Left ventricle myocardium inferior (tissue), 1 donor: Measurements from ENCODE around the gene PCNT. TPM values are rescaled to one million over a fixed set of nuclear protein-coding genes. Genes with fewer than 3 reads are reported as not detected.
A peak's percentile ranks its signal among the peaks of the same experiment; 100 is the strongest.

ENCODE experiments used
- DNase-seq: peaks from one replicate; pipeline ENCODE4 v3.0.0-alpha.2; 2020
- H3K27ac ChIP-seq: fragments of 200-600 bp; replicated peaks from 2 replicates; pipeline ENCODE4 v1.8.0; 2021
- H3K27me3 ChIP-seq: fragments of 200-600 bp; 2 replicates; pipeline ENCODE4 v1.8.0; 2021; ENCODE audit warnings: low read depth
- H3K36me3 ChIP-seq: fragments of 200-600 bp; 2 replicates; pipeline ENCODE4 v1.8.0; 2021
- H3K4me1 ChIP-seq: fragments of 200-600 bp; 2 replicates; pipeline ENCODE4 v1.8.0; 2021
- H3K4me3 ChIP-seq: fragments of 200-600 bp; 2 replicates; pipeline ENCODE4 v1.8.0; 2021; ENCODE audit warnings: mild to moderate bottlenecking, moderate library complexity
- H3K9me3 ChIP-seq: fragments of 200-600 bp; replicated peaks from 2 replicates; pipeline ENCODE4 v1.8.0; 2021
- intact Hi-C: fragments of 100-400 bp; cut with micrococcal nuclease; formaldehyde crosslinking; loops from one replicate; pipeline ENCODE4 v1.11.0; 2022
- total RNA-seq: library from RNA; stranded (reverse); fragmentation: NEBNext Ultra II Directional; extraction: Animal tissue kit (Norgen Biotek cat#: 25700); gene quantifications from one replicate; pipeline ENCODE4 v1.2.1, GENCODE V29; 2021
- TF ChIP-seq, protein P1 (sequence below): fragments of 200-600 bp; IDR thresholded peaks from 2 replicates; pipeline ENCODE4 v1.8.0; 2021; ENCODE audit warnings: antibody characterized with exemption, mild to moderate bottlenecking, borderline replicate concordance
- donor health status: DM: no; HTN: yes; CAD: no; lungs with severe emphysema.

Gene PCNT
- total RNA-seq, 1 donor from 2014 or later: 36.3 TPM

DNA sequence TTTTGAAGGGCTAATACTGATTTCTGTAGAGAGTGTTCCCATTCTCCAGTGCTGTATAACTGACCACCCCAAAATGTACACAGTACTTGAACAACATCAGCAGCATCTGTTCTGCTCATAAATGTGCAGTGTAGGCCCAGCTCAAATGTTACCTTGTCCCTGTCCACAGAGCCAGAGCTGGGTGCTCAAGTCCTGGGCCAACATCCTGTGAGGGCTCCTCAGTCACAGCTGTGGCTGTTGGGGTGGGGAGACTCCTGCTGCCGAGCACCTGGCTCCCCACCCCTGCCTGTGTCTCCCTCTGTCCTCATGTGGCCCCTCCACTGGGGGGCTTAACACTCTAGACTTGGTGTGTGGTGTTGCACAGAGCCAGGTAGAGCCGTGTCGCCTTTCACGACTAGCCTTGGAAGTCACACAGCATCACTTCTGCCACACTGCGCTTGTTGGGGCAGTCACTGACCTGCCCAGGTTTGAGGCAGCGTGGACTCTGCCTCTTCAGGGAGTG lies 165.3 kb downstream of the PCNT start:
- TF ChIP-seq, protein P1, sequence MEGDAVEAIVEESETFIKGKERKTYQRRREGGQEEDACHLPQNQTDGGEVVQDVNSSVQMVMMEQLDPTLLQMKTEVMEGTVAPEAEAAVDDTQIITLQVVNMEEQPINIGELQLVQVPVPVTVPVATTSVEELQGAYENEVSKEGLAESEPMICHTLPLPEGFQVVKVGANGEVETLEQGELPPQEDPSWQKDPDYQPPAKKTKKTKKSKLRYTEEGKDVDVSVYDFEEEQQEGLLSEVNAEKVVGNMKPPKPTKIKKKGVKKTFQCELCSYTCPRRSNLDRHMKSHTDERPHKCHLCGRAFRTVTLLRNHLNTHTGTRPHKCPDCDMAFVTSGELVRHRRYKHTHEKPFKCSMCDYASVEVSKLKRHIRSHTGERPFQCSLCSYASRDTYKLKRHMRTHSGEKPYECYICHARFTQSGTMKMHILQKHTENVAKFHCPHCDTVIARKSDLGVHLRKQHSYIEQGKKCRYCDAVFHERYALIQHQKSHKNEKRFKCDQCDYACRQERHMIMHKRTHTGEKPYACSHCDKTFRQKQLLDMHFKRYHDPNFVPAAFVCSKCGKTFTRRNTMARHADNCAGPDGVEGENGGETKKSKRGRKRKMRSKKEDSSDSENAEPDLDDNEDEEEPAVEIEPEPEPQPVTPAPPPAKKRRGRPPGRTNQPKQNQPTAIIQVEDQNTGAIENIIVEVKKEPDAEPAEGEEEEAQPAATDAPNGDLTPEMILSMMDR: no peak
- Histone ChIP-seq H3K27ac (peak overlapping the region; percentile 16), H3K36me3 (peaks cover 52% of the 10 kb centered on the region), H3K4me3 (no peak overlapping the region), H3K4me1 (peaks cover 20% of the 10 kb centered on the region), H3K27me3 (no peaks in the 10 kb centered on the region), H3K9me3 (no peaks in the 10 kb centered on the region)
- no peak for DNase-seq
- intact Hi-C loops: no loop called here

- Histone ChIP-seq H3K27ac (peak overlapping the region; percentile 16), H3K36me3 (peaks cover 54% of the 10 kb centered on the region), H3K4me3 (no peak overlapping the region), H3K9me3 (no peaks in the 10 kb centered on the region), H3K4me1 (peaks cover 20% of the 10 kb centered on the region), H3K27me3 (no peaks in the 10 kb centered on the region)
- DNase-seq: no peak
- TF ChIP-seq, protein P1: no peak
- intact Hi-C loops: no loop called here
Observed at GRCh38 chr21:46489800-46490199, 165.8 kb downstream of the PCNT start.

DNA sequence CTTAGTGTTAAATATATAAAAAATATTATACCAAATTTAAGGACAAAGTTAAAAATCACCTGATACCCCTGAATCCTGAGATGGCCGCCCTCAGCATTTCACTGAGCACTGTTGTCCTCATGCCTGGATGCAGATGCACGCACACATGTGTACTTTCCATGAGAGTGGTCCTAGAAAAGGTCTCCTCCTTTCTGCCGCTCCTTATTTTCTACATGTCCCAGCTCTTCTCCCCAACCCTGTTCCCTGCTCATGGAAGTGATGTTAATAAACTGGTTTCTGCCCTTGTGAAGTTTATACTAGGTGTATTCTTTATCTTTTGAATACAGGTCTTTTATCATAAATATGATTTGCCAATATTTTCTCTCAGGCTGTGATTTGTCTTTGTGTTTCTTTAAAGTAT lies 167.6 kb downstream of the PCNT start:
- intact Hi-C loops: no loop called here
- H3K4me1 ChIP-seq: peaks cover 20% of the 10 kb centered on the region
- peaks cover 44% of the 10 kb centered on the region for H3K36me3 ChIP-seq
- TF ChIP-seq, protein P1: no peak
- H3K9me3 ChIP-seq: no peaks in the 10 kb centered on the region
- no peak overlapping the region for H3K27ac ChIP-seq
- no peak overlapping the region for H3K4me3 ChIP-seq
- DNase-seq: no peak
- no peaks in the 10 kb centered on the region for H3K27me3 ChIP-seq

GRCh38 chr21:46492851-46493250 lies 168.9 kb downstream of the PCNT start:
- intact Hi-C loops: no loop called here
- Histone ChIP-seq H3K9me3 (no peaks in the 10 kb centered on the region), H3K36me3 (peaks cover 54% of the 10 kb centered on the region), H3K27me3 (no peaks in the 10 kb centered on the region), H3K27ac (no peak overlapping the region), H3K4me1 (peaks cover 20% of the 10 kb centered on the region), H3K4me3 (no peak overlapping the region)
- no peak for DNase-seq
- TF ChIP-seq, protein P1: no peak

- Histone ChIP-seq H3K9me3 (no peaks in the 10 kb centered on the region), H3K4me1 (peaks cover 20% of the 10 kb centered on the region), H3K27ac (no peak overlapping the region), H3K36me3 (peaks cover 62% of the 10 kb centered on the region), H3K27me3 (no peaks in the 10 kb centered on the region), H3K4me3 (no peak overlapping the region)
- TF ChIP-seq, protein P1: no peak
- intact Hi-C loops: no loop called here
- DNase-seq: no peak
Observed at GRCh38 chr21:46493828-46494227, 169.9 kb downstream of the PCNT start.

Other genes starting within 250 kb of the PCNT start
- gene COL6A2, start 226.0 kb upstream of the PCNT start, total RNA-seq: 157 TPM
- 2.2 TPM for gene FTCD, start 168.6 kb upstream of the PCNT start, total RNA-seq
- gene SPATC1L, start 139.7 kb upstream of the PCNT start, total RNA-seq: 7.0 TPM
- 52.0 TPM for gene LSS, start 95.4 kb upstream of the PCNT start, total RNA-seq
- gene MCM3AP, start 38.5 kb upstream of the PCNT start, total RNA-seq: 58.8 TPM
- 17.1 TPM for gene YBEY, start 37.8 kb upstream of the PCNT start, total RNA-seq
- gene C21orf58, start 286 bp upstream of the PCNT start, total RNA-seq: 1.5 TPM
- 25.9 TPM for gene DIP2A, start 134.7 kb downstream of the PCNT start, total RNA-seq